H1 (cell line): ENCODE results near the gene ADCY5. TPM values are rescaled to one million over a fixed set of nuclear protein-coding genes. Genes with fewer than 3 reads are reported as not detected.

Source experiments
- CREB1 ChIP-seq: IDR thresholded peaks from 2 replicates; pipeline ENCODE4 v1.6.1; 2012; ENCODE audit warnings: inconsistent platforms
- TAF7 ChIP-seq: optimal IDR thresholded peaks from 2 replicates; pipeline ENCODE3; 2011; ENCODE audit warnings: low read depth, mild to moderate bottlenecking, inconsistent platforms, low read length, moderate library complexity, borderline replicate concordance
- TCF12 ChIP-seq: IDR thresholded peaks from 2 replicates; pipeline ENCODE4 v1.6.1; 2011; ENCODE audit warnings: low read depth, mild to moderate bottlenecking, low read length
- polyA plus RNA-seq, 7 experiments: library from polyadenylated mRNA; depleted of rRNA in 3 of 7; stranded (reverse) in 5 of 7; unstranded in 2 of 7; fragments of >200 nt in 5 of 7; fragments of 200-250 nt in 2 of 7; gene quantifications; 1 replicate in 5 of 7; 2 replicates in 1 of 7; 4 replicates in 1 of 7; pipeline versions ENCODE4 v1.2.1 to v1.2.3, GENCODE V29; 2011 to 2013; ENCODE audit warnings: missing spikeins in 2 of 7, mixed read lengths in 2 of 7
- total RNA-seq: library from RNA; stranded (reverse); fragmentation: NEBNext Ultra II Directional; extraction: Animal tissue kit (Norgen Biotek cat#: 25700); gene quantifications from 2 replicates; pipeline ENCODE4 v1.2.1, GENCODE V29; 2021

The ADCY5 gene
- total and polyA plus RNA-seq, 2 of the 8 experiments (the other 6 are each of a cell fraction or from before 2014, with no cell fraction given) = 18.9 to 40.8 TPM

- TF ChIP-seq TCF12 (no peak), CREB1 (no peak), TAF7 (no peak)
Measured at GRCh38 chr3:123291404-123291803, 157.5 kb downstream of the ADCY5 start (continued).
